Measurements from ENCODE around the gene AKR1C1. TPM values are rescaled to one million over a fixed set of nuclear protein-coding genes. Genes with fewer than 3 reads are reported as not detected.

Gene AKR1C1
- total RNA-seq, 2 donors from 2014 or later, result 4.3 to 13.0 TPM

DNA sequence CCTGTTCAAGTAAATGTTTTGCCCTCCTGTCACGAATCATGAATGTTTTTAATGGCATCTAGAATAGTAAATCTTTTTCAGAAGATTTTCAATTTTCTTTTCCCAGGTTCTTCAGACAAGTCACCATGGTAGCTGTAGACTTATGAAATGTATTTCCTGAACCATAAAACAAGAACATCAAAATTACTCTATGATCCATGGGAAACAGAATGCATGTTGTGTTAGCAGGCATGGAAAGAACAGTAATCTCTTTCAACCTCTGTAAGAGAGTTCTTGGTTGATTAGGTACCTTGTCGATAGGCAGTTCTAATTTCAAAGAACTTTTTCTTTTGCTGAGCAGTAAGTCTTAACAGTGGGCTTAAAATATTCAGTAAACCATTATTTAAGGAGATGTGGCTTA is 17.6 kb downstream of the AKR1C1 start:
- Histone ChIP-seq H3K27me3 (no peaks in the 10 kb centered on the region), H3K27ac (no peak overlapping the region), H3K9me3 (no peaks in the 10 kb centered on the region), H3K9ac (ENCODE audit: low read depth in 2 of 2, low read length in 2 of 2) (no peak overlapping the region), H3K4me1 (no peaks in the 10 kb centered on the region), H3K4me3 (no peak overlapping the region), H3K36me3 (no peaks in the 10 kb centered on the region)
- TF ChIP-seq, protein P1, sequence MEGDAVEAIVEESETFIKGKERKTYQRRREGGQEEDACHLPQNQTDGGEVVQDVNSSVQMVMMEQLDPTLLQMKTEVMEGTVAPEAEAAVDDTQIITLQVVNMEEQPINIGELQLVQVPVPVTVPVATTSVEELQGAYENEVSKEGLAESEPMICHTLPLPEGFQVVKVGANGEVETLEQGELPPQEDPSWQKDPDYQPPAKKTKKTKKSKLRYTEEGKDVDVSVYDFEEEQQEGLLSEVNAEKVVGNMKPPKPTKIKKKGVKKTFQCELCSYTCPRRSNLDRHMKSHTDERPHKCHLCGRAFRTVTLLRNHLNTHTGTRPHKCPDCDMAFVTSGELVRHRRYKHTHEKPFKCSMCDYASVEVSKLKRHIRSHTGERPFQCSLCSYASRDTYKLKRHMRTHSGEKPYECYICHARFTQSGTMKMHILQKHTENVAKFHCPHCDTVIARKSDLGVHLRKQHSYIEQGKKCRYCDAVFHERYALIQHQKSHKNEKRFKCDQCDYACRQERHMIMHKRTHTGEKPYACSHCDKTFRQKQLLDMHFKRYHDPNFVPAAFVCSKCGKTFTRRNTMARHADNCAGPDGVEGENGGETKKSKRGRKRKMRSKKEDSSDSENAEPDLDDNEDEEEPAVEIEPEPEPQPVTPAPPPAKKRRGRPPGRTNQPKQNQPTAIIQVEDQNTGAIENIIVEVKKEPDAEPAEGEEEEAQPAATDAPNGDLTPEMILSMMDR (IDR thresholded peaks at IDR 0.05), result no peak
- intact Hi-C loops (cut with DNase I), result loop anchor here (5.0 kb wide), 1 partner anchor 128 kb away; no protein-coding TSS in a partner anchor
- DNase-seq, result no peak

DNA sequence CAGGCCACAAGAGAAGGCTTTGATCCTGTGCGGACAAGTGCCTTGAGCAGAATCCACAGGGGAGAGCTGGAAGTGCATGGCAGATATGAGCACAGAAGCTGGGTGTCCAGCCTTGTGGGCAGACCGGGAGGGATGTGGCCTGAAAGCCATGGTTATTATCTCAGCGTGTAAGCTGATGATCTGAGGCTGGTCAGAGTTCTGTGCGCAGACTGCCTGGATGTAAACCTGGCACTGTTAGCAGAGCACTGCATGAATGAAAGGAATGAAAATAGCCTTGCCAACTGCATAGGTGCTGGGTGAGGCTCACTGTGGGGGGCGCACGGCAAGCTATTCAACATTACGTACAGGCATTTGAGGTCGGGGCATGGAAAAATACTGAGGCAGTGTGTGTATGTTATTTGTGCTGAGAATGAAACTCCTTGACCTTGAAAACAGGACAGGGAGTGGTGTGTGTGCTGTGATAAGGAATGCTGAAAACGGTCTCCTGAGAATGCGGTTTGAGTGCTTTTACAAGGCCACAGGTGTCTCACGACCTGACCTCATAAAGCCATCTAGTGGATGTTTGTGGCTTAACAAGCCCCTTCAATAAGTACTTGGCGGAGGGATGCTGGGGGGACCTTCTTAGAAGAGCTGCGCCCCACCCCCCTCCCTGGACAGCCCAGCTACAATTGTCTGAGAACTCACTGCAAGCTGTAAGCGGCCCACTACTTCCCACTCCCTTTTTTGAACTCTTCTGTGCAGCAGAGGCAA is 18.7 kb downstream of the AKR1C1 start:
- Histone ChIP-seq H3K27ac (peak overlapping the region; percentile 14), H3K4me3 (no peak overlapping the region), H3K27me3 (no peaks in the 10 kb centered on the region), H3K36me3 (no peaks in the 10 kb centered on the region), H3K9ac (ENCODE audit: low read depth in 2 of 2, low read length in 2 of 2) (peak overlapping the region in 1 of 2 donors; percentile 67), H3K4me1 (no peaks in the 10 kb centered on the region), H3K9me3 (no peaks in the 10 kb centered on the region)
- peak; percentile 66 for DNase-seq
- intact Hi-C loops (cut with DNase I), result loop anchor here (5.0 kb wide), 1 partner anchor 130 kb away; no protein-coding TSS in a partner anchor
- TF ChIP-seq, protein P1 (IDR thresholded peaks at IDR 0.05), result no peak

DNA sequence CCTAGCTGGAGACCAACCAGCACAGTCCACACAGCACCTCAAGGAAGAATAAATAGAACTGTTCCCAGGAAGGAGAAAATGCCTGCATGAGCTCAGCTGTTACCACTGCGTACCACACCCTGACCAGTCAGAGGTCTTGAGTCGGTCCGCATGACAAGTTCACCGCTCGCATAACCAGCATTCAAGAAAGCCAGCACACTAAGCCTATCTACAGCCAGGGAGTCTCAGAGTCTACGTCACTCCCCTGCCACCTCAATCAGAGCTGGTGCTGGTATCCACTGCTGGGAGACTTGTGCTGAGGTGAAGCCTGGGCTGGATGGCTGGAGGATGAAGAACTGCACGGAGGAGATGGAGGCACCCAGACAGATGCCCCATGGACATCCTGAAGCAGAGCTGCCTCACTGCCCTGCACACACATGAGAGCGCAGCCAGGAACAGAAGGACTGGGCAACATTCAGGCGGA is 19.6 kb downstream of the AKR1C1 start:
- no peaks in the 10 kb centered on the region for H3K4me1 ChIP-seq
- intact Hi-C loops (cut with DNase I), result loop anchor here (5.0 kb wide), 1 partner anchor 130 kb away; no protein-coding TSS in a partner anchor
- no peaks in the 10 kb centered on the region for H3K27me3 ChIP-seq
- TF ChIP-seq, protein P1 (IDR thresholded peaks at IDR 0.05), result no peak
- H3K27ac ChIP-seq, result no peak overlapping the region
- H3K36me3 ChIP-seq, result no peaks in the 10 kb centered on the region
- H3K4me3 ChIP-seq, result no peak overlapping the region
- H3K9ac ChIP-seq (ENCODE audit: low read depth in 2 of 2, low read length in 2 of 2), result no peak overlapping the region
- DNase-seq, result no peak
- no peaks in the 10 kb centered on the region for H3K9me3 ChIP-seq

DNA sequence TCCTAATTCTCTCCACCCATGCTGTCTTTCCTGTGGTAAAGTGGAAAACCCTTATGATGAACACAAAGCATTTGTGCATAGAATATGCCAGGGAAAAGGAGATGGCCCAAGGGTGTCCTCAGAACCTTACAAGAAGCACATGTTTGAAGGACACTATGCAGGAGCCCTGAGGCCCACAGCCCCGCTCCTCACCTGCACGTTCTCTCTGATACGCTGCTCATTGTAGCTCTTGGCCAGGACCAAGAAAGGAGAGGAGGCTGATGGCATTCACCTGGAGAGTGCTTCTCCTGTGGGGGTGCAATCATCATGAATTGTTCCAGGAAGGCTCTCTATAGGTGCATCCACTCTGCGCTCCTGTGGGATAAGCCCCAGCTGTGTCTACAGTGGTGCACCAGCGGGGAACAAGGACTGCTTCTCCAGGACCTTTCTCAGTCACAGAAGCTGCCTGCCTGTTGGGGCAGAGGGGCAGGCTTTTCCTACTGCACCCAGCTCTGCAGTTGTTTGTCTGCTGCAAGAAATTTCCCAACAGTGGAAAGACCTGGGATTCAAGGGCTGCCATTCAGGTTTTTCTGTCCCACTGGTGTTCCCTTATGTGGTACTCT is 20.5 kb downstream of the AKR1C1 start:
- no peak overlapping the region for H3K4me3 ChIP-seq
- DNase-seq, result no peak
- intact Hi-C loops (cut with DNase I), result loop anchor here (5.0 kb wide), 1 partner anchor 131 kb away; no protein-coding TSS in a partner anchor
- no peaks in the 10 kb centered on the region for H3K36me3 ChIP-seq
- no peaks in the 10 kb centered on the region for H3K9me3 ChIP-seq
- H3K4me1 ChIP-seq, result no peaks in the 10 kb centered on the region
- TF ChIP-seq, protein P1 (IDR thresholded peaks at IDR 0.05), result no peak
- no peaks in the 10 kb centered on the region for H3K27me3 ChIP-seq
- no peak overlapping the region for H3K9ac ChIP-seq (ENCODE audit: low read depth in 2 of 2, low read length in 2 of 2)
- H3K27ac ChIP-seq, result no peak overlapping the region

DNA sequence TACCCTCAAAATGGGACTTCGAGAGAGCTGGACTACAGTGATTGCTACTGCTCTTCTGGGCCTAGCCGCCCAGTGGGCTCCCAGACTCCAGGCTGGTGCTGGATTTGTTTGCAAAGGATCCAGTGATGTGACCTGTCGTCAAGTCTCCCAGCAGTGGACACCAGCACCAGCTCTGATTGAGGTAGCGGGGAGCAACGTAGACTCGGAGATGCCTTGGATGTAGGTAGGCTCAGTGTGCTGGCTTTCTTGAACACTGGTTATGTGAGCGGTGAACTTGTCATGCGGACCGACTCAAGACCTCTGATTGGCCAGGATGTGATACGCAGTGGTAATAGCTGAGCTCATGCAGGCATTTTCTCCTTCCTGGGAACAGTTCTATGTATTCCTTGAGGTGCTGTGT is 21.0 kb downstream of the AKR1C1 start:
- Histone ChIP-seq H3K4me1 (no peaks in the 10 kb centered on the region), H3K27ac (no peak overlapping the region), H3K9ac (ENCODE audit: low read depth in 2 of 2, low read length in 2 of 2) (no peak overlapping the region), H3K36me3 (no peaks in the 10 kb centered on the region), H3K27me3 (no peaks in the 10 kb centered on the region), H3K9me3 (no peaks in the 10 kb centered on the region), H3K4me3 (no peak overlapping the region)
- TF ChIP-seq, protein P1 (IDR thresholded peaks at IDR 0.05), result no peak
- no peak for DNase-seq
- intact Hi-C loops (cut with DNase I), result loop anchor here (5.0 kb wide), 1 partner anchor 132 kb away; no protein-coding TSS in a partner anchor
